Glomerular endothelial cell (primary cell): ENCODE data around the gene CD164L2. TPM values are rescaled to one million over a fixed set of nuclear protein-coding genes. Genes with fewer than 3 reads are reported as not detected.
"Not testable (repeated sequence)": the region's sequence is repeated elsewhere in the genome, so short reads cannot be mapped to it uniquely, and the experiment has no call there.

Experiments
- DNase-seq: peaks from one replicate; pipeline ENCODE4 v3.0.0-alpha.2; 2011; ENCODE audit warnings: low read depth, low spot score; ENCODE audit errors: extremely low read depth
- total RNA-seq: library from RNA; depleted of rRNA; stranded (reverse); fragments of >200 nt; gene quantifications from 2 replicates; pipeline ENCODE4 v1.2.3, GENCODE V29; 2015

CD164L2 gene
- total RNA-seq, result not detected in 2 replicates

GRCh38 chr1:27383039-27383605 is at the start of gene CD164L2:
TSS of gene CD164L2 (minus strand) at chr1:27383333. CDS start at chr1:27383239, 94 bp downstream.
- no peak for DNase-seq

- not testable (repeated sequence) for DNase-seq
These were observed 49.6 kb upstream of the CD164L2 start for GRCh38 chr1:27432725-27433124.

- DNase-seq, result no peak
These were observed 48.4 kb upstream of the CD164L2 start for GRCh38 chr1:27431601-27431940.

GRCh38 chr1:27430903-27431600 is 47.9 kb upstream of the CD164L2 start:
- no peak for DNase-seq

GRCh38 chr1:27429029-27429425 is 45.9 kb upstream of the CD164L2 start:
- no peak for DNase-seq

DNA sequence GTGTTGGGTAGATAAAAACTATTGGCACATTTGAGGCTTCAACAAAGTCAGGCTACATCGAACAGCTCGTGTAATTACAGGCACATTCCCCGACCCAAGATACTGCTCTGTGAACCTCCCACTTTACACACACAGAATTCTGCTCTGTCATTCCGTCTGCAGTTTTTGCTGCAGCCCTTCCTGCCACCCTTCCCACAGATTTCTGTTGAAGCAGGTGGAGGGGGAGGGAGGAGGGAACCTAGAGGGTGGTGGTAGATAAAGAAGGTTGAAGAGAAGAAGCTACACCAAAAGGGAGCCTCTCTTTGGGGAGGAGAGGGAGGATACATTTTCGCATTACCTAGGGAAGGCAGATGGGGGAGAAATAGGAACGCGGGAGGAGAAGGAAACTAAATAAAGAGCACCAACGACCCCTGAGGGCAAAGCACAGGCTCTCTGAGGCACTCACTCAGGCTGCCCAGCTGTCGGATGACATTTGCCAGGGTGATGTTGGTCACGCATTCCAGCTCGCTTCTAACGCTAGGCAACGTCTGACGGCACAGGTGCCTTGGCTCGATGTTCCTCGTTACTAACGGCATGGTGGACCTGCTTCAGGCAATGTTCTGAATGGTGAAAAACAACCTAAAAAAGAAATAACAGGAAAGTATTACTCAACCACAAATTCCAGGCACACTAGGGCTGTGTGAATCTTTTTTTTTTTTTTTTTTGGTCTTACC is 45.3 kb upstream of the CD164L2 start:
- no peak for DNase-seq

DNA sequence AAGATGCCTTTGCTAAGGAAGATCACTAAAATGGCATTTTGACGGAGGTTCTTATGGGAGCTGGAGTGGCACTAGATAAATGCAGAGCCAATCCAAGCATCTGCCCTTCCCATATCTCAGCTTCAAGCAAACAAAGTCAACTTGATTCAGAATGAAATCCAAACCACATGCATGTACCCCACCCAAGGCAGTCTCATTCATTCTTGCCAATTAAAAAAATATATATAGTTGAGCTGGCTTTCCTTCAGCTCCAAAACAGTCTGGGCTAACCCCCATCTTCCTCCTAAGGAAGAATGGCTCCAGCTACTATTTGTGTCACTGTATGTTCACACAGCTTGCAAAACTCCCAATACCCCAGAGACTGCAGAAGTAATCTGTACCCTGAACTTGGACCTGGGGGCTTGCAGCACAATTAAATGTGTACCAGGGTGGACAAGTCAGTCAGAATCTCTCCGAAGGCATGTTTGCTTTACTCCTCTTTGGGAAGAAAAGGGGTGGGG is 44.7 kb upstream of the CD164L2 start:
- DNase-seq, result no peak

GRCh38 chr1:27427329-27427728 is 44.2 kb upstream of the CD164L2 start:
- DNase-seq, result no peak

GRCh38 chr1:27423709-27424108 is 40.6 kb upstream of the CD164L2 start:
- DNase-seq, result no peak

- no peak for DNase-seq
These were observed 35.4 kb upstream of the CD164L2 start for GRCh38 chr1:27418326-27419185.

GRCh38 chr1:27417713-27418112 is 34.6 kb upstream of the CD164L2 start:
- no peak for DNase-seq

GRCh38 chr1:27416387-27417111 is 33.4 kb upstream of the CD164L2 start:
- DNase-seq, result no peak

DNA sequence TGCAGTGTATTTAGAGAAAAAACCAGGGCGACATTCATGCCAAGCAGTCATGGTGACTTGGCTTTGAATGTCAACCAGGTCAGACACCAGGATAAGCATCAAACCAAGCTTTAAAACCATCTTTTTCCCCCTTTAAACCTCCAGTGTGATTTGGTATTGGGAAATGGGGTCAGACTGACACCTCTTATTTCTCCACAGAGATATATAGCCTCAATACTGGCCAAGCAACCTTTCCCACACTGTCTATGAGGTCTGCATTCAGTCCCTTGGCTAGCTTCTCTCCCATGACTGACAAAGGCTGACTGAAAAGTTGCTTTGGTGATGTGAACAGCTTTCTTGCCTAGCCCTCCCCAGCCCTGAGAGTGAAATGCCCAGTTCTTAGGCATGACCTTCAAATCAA is 31.0 kb upstream of the CD164L2 start:
- DNase-seq, result no peak

- DNase-seq, result no peak
These were observed 29.9 kb upstream of the CD164L2 start for GRCh38 chr1:27413004-27413403.

GRCh38 chr1:27412502-27412901 is 29.4 kb upstream of the CD164L2 start:
- DNase-seq, result no peak

DNA sequence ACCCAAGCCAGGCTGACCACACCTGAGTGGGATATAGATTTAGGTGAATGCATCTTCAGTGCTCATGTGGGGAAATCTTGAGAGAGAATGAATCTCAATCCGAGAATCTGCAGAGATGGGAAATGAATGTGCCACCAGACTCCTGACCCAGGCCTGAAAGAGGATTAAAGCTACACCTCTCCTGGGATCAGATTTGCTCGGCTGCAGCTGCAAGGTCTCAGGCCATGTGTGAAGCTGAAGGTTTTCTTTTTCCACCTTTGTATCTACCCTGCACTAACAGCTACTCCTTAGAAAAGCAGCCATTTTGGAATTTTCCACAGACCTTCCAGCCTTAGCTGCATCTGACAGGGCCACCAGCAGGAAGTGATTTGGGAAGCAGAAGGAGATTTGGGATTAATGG is 27.6 kb upstream of the CD164L2 start:
- no peak for DNase-seq

GRCh38 chr1:27409669-27410068 is 26.5 kb upstream of the CD164L2 start:
- no peak for DNase-seq

DNA sequence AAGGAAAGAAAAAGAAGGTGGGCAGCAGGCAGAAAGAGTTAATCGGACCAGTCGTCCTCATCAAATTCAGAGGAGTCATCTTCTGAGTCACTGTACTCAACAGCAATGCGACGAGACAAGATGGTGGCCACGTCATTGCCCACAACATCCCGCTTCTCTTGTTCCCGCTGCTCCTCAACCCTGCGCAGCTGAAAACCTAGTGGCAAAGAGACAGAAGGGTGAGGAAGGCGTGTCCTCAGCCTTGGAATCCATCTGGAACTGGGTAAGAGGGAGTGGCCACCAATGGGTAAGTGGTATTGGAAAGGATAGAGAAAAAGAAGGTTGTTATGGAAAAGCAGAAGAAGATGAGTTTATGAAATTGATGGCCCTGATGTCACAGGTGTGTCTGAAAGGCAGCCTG is 25.0 kb upstream of the CD164L2 start:
- DNase-seq, result no peak

- DNase-seq, result not testable (repeated sequence)
These were observed 23.7 kb upstream of the CD164L2 start for GRCh38 chr1:27406791-27407190.

DNA sequence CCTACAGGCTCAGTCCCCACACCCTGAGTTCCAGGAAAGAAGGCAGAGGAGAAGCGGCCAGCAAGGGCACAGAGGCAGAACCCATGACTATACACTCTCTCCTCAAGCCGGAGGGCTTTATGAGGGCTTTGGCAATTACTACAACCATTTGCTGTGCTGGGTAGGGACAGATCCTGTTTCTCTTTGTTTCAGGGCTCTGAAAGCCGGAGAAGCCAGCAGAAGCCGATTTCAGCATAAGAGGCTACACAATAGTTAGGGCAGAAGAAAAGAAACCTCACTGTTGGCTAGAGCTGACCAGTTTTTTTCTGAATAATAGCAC is 23.2 kb upstream of the CD164L2 start:
- DNase-seq, result no peak
